Suprapubic skin (tissue), 3 donors: ENCODE results near the gene CAMTA1.

ENCODE experiments used
- CTCF ChIP-seq, 2 donors: fragments of 200-600 bp in 1 of 2; fragments of 450-650 bp in 1 of 2; sonication (generic) in 1 of 2; IDR thresholded peaks; one replicate each; pipeline ENCODE4 v1.5.1; 2016 to 2019; ENCODE audit warnings: antibody characterized with exemption in 2 of 2, mild to moderate bottlenecking in 1 of 2, moderate library complexity in 1 of 2
- EP300 ChIP-seq: sonication (generic); formaldehyde crosslinking; IDR thresholded peaks from one replicate; pipeline ENCODE4 v1.6.1; 2017; ENCODE audit warnings: antibody characterized with exemption
- POLR2A ChIP-seq, 2 donors: fragments of 450-650 bp; IDR thresholded peaks; one replicate each; pipeline ENCODE4 v1.6.1; 2017; ENCODE audit warnings: antibody characterized with exemption in 2 of 2, mild to moderate bottlenecking in 2 of 2, moderate library complexity in 2 of 2

GRCh38 chr1:7621334-7622219 is 836.3 kb downstream of the CAMTA1 start:
- TF ChIP-seq POLR2A (IDR thresholded peaks at IDR 0.05), result no peak
- TF ChIP-seq CTCF (IDR thresholded peaks at IDR 0.05), result no peak
- TF ChIP-seq EP300, result no peak
